Neural cell (in vitro differentiated cells): Measurements from ENCODE around the gene DIAPH2. TPM values are rescaled to one million over a fixed set of nuclear protein-coding genes. Genes with fewer than 3 reads are reported as not detected.
"Not testable (repeated sequence)": the region's sequence is repeated elsewhere in the genome, so short reads cannot be mapped to it uniquely, and the experiment has no call there.

Source experiments
- H2AFZ ChIP-seq: fragments of 200-600, 300-800 bp; sonication (generic), shearing (Covaris generic); 2 replicates; pipeline ENCODE4 v1.6.0; 2014; ENCODE audit warnings: low read depth, mild to moderate bottlenecking, antibody characterized with exemption, low read length, moderate library complexity
- H3F3A ChIP-seq: fragments of 200-600 bp; shearing (Covaris generic); 2 replicates; pipeline ENCODE4 v1.6.1; 2016; ENCODE audit warnings: mild to moderate bottlenecking, moderate library complexity, mixed read lengths, antibody characterized with exemption, low read length; ENCODE audit not compliant: insufficient read depth, poor library complexity, severe bottlenecking
- H3K27ac ChIP-seq: fragments of 200-600, 300-800 bp; sonication (generic), shearing (Covaris generic); 2 replicates; pipeline ENCODE4 v1.5.1; 2014; ENCODE audit warnings: mild to moderate bottlenecking, low read length, moderate library complexity
- H3K27me3 ChIP-seq: fragments of 300-800, 200-600 bp; sonication (generic), shearing (Covaris generic); 2 replicates; pipeline ENCODE4 v1.6.0; 2014; ENCODE audit warnings: mild to moderate bottlenecking, low read depth, low read length, moderate library complexity; ENCODE audit not compliant: insufficient read depth
- H3K36me3 ChIP-seq: fragments of 300-800, 200-600 bp; sonication (generic), shearing (Covaris generic); 2 replicates; pipeline ENCODE4 v1.5.1; 2014; ENCODE audit warnings: mild to moderate bottlenecking, antibody characterized with exemption, low read length, moderate library complexity; ENCODE audit not compliant: insufficient read depth
- H3K4me2 ChIP-seq: fragments of 300-800, 200-600 bp; sonication (generic), shearing (Covaris generic); 2 replicates; pipeline ENCODE4 v1.6.0; 2014; ENCODE audit warnings: mild to moderate bottlenecking, low read length
- H3K4me3 ChIP-seq: fragments of 300-800, 200-600 bp; sonication (generic), shearing (Covaris generic); 2 replicates; pipeline ENCODE4 v1.5.1; 2014; ENCODE audit warnings: mild to moderate bottlenecking, low read length, moderate library complexity
- H3K79me2 ChIP-seq: fragments of 200-600 bp; shearing (Covaris generic); replicated peaks from 2 replicates; pipeline ENCODE4 v1.6.0; 2014; ENCODE audit warnings: mild to moderate bottlenecking, low read length, moderate library complexity; ENCODE audit not compliant: insufficient read depth
- H3K9ac ChIP-seq: fragments of 300-800, 200-600 bp; sonication (generic), shearing (Covaris generic); 2 replicates; pipeline ENCODE4 v1.6.1; 2016; ENCODE audit warnings: mild to moderate bottlenecking, low read length, mixed read lengths
- H3K9me2 ChIP-seq: fragments of 200-600 bp; shearing (Covaris generic); 2 replicates; pipeline ENCODE4 v1.6.1; 2016; ENCODE audit warnings: mild to moderate bottlenecking, low read length, mixed read lengths; ENCODE audit not compliant: insufficient read depth
- H3K9me3 ChIP-seq: fragments of 200-600, 300-800 bp; sonication (generic), shearing (Covaris generic); 2 replicates; pipeline ENCODE4 v1.6.1; 2016; ENCODE audit warnings: mild to moderate bottlenecking, mixed run types, low read length, moderate library complexity, mixed read lengths
- H4K20me1 ChIP-seq: fragments of 200-600 bp; shearing (Covaris generic); 2 replicates; pipeline ENCODE4 v1.6.1; 2016; ENCODE audit warnings: mild to moderate bottlenecking, mixed run types; ENCODE audit not compliant: insufficient read depth
- CTCF ChIP-seq: fragments of 450-650 bp; IDR thresholded peaks from 2 replicates; pipeline ENCODE4 v1.5.1; 2014; ENCODE audit warnings: antibody characterized with exemption, mild to moderate bottlenecking, moderate library complexity; ENCODE audit not compliant: poor library complexity, severe bottlenecking
- EP300 ChIP-seq: fragments of 450-650 bp; conservative IDR thresholded peaks from 2 replicates; pipeline ENCODE4 v1.6.1; 2014; ENCODE audit warnings: antibody characterized with exemption, mild to moderate bottlenecking, moderate library complexity; ENCODE audit not compliant: poor library complexity, severe bottlenecking
- EZH2 ChIP-seq: fragments of 200-600, 300-800 bp; shearing (Covaris generic), sonication (generic); IDR thresholded peaks from 2 replicates; pipeline ENCODE4 v1.6.1; 2014; ENCODE audit warnings: antibody characterized with exemption, low read length, borderline replicate concordance, mild to moderate bottlenecking; ENCODE audit not compliant: insufficient read depth, poor library complexity, severe bottlenecking
- MXI1 ChIP-seq: fragments of 450-650 bp; conservative IDR thresholded peaks from 2 replicates; pipeline ENCODE4 v1.6.1; 2014; ENCODE audit warnings: antibody characterized with exemption, mild to moderate bottlenecking; ENCODE audit not compliant: poor library complexity, severe bottlenecking
- POLR2AphosphoS5 ChIP-seq: IDR thresholded peaks from 2 replicates; pipeline ENCODE4 v1.6.1; 2012
- RAD21 ChIP-seq: fragments of 450-650 bp; conservative IDR thresholded peaks from 2 replicates; pipeline ENCODE4 v1.6.1; 2014; ENCODE audit warnings: antibody characterized with exemption, mild to moderate bottlenecking, moderate library complexity
- REST ChIP-seq: IDR thresholded peaks from 2 replicates; pipeline ENCODE4 v1.6.1; 2012; ENCODE audit warnings: borderline replicate concordance
- SMC3 ChIP-seq: fragments of 450-650 bp; conservative IDR thresholded peaks from 2 replicates; pipeline ENCODE4 v1.6.1; 2014; ENCODE audit warnings: antibody characterized with exemption, mild to moderate bottlenecking, moderate library complexity; ENCODE audit not compliant: poor library complexity
- TAF1 ChIP-seq: IDR thresholded peaks from 2 replicates; pipeline ENCODE4 v1.6.1; 2012; ENCODE audit warnings: low read depth
- polyA plus RNA-seq: library from polyadenylated mRNA; depleted of rRNA; stranded (reverse); fragments of >200 nt; gene quantifications from 2 replicates; pipeline ENCODE4 v1.2.3, GENCODE V29; 2014

The DIAPH2 gene
- polyA plus RNA-seq, 1 donor from 2014 or later, result 0.07 TPM

- H3K4me3 ChIP-seq, result no peak overlapping the region
- H3K79me2 ChIP-seq, result no peaks in the 10 kb centered on the region
- no peaks in the 10 kb centered on the region for H3K9me2 ChIP-seq
- no peaks in the 10 kb centered on the region for H3F3A ChIP-seq
- H3K27ac ChIP-seq, result no peak overlapping the region
- H3K27me3 ChIP-seq, result no peaks in the 10 kb centered on the region
- TF ChIP-seq EP300, result no peak
- no peak for TF ChIP-seq CTCF
- no peak for TF ChIP-seq MXI1
- no peak for TF ChIP-seq SMC3
- TF ChIP-seq REST, result no peak
- no peak for TF ChIP-seq TAF1
- no peak for TF ChIP-seq RAD21
- TF ChIP-seq EZH2, result no peak
- TF ChIP-seq POLR2AphosphoS5, result no peak
- no peak overlapping the region for H3K9ac ChIP-seq
- no peaks in the 10 kb centered on the region for H3K36me3 ChIP-seq
- no peaks in the 10 kb centered on the region for H3K9me3 ChIP-seq
- H4K20me1 ChIP-seq, result no peaks in the 10 kb centered on the region
- no peak overlapping the region for H2AFZ ChIP-seq
- H3K4me2 ChIP-seq, result no peak overlapping the region
Observed at GRCh38 chrX:97405031-97405660, 720.5 kb downstream of the DIAPH2 start.

- H3F3A ChIP-seq, H3K4me3 ChIP-seq, H3K9me2 ChIP-seq, H3K4me2 ChIP-seq, H3K27ac ChIP-seq, H4K20me1 ChIP-seq, H3K9ac ChIP-seq, H3K27me3 ChIP-seq, H3K9me3 ChIP-seq, H3K36me3 ChIP-seq, H3K79me2 ChIP-seq, H2AFZ ChIP-seq: not testable (repeated sequence)
Observed at GRCh38 chrX:97409632-97410415, 725.2 kb downstream of the DIAPH2 start.
